GM18870 (cell line): ENCODE measurements around the gene FAM3B.
"Not testable (repeated sequence)": the region's sequence is repeated elsewhere in the genome, so short reads cannot be mapped to it uniquely, and the experiment has no call there.

Experiments used
- ATAC-seq: cut with Tn5 transposase; IDR thresholded peaks from one replicate; pipeline ENCODE4 v1.9.1; 2021; ENCODE audit warnings: moderate library complexity; ENCODE audit not compliant: unreplicated experiment

Gene FAM3B

DNA sequence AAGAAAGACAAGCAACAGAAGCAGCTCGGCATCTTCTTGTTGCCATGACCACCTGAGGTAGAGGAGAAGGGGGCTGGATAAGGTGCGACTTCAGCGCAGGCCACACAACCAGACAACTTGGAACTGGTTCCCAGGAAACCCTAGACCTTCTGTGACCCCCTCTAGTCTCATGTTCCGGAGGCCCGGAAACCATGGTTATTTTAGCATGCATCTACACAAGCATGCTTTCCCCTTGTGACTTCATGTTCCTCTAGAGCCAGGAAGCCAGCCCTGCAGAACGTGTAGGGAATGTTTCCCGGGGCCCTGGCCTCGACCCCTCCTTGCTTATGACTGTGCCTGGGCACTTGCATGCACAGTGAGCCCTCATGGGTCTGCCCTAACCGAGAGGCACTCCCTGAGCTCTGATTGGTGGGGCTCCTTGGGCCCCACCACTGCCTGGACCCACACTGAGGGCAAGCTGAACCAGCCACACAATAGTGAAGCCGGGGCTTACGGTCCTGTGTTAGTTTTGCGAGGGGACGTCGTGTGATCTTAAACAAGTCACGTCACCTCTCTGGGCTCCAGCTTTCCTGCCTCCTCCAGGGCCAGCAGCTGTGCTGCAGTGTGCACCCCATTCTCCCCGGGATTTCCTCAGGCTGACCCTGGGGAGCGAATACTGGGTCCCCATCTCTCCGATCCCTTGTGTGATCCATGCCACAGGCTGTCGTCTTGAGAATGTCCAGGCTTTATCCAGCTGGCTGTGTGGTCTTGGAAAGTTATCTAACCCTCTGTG lies 33.2 kb downstream of the FAM3B start:
- ATAC-seq, result no peak

DNA sequence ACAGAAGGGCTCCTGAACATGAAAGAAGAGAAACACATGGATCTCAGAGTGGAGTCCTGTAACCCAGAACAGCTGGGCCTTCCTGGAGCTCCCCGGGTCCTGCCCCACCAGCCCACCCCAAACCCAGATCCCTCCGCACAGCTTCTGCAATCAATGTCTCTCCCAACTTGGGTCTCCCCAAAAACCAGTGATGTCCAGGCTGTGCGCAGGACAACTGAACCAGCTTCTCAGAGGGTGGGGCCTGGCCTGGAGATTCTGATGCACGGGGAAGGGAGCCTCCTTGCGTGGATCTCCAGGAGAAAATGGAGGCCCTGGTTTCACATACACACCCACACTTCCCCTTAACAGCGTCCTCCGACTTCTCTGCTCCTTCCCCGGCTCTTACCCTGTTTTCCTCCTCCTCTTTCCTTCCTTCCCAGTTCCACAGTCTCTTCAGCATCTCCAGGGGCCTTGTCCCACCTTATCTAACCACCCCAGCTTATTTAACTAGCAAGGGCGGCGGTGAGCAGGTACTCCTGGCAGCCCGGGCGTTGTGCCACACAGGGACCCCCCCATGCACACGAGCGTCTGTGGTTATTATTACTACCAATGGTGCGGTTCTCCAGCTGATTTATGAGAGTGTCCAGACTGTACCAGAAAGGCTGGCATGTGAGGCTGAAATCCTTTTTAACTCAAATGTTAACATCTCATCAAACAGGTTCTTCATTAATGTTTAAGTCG lies 34.0 kb downstream of the FAM3B start:
- ATAC-seq, result no peak

DNA sequence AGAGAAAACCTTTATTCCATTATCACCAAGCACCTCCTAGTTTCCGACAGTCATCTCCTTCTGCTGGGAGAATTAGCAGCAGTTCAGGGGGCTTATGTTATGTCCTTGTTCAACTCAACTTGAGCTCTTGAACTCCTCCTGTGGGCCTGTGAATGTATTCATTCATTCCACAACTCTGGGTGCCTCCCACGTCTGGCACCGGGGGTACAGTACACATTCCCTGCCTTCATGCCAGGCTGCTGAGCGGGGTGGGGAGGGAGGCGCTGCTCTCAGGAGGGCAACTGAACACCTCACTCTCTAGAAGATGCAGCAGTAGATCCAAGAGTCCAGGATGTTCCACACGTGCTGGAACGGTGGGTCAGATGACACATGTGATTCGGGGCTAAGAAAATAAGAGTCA lies 40.9 kb downstream of the FAM3B start:
- no peak for ATAC-seq

DNA sequence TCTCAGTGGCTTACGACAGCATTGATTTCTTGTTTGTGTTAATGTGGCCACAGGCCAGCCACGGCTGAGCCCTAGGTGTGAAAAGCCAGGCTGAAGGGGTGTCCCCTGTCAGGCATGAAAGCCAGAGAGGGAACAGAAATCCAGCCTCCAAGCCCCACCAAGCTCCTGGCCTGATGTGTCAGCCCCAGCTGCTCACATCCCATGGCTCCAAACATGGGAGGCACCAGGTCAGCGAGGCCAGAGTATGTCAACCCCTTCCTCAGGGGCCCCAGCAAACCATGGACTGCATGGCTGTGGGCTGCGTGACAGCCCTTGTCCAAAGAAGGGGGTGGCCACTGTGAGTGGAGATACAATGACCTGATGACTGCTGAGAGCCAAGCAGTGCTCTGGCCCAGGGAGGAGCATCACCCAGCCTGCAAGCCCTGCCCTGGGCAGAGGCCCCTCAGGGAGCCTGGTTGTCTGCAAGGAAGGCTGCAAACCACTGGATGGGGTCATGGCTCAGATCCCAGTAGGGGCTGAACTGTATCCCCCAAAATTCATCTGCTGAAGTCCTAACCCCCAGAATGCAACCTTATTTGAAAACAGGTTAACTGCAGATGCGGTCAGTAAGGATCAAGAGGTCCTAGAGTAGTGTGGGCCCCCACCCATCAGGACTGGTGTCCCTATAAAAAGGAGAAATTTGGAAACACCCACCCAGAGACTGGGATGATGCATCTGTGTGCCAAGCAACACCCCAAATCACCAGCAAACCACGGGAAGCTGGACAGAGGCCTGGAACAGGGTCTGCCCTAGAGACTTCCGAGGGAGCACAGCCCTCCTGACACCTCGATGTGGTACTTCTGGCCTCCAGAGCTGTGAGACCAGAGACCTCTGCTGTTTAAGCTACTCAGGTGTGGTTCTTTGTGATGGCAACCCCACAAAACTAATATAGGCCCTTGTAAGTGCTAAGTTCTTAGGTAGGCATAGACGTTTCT lies 41.9 kb downstream of the FAM3B start:
- no peak for ATAC-seq

DNA sequence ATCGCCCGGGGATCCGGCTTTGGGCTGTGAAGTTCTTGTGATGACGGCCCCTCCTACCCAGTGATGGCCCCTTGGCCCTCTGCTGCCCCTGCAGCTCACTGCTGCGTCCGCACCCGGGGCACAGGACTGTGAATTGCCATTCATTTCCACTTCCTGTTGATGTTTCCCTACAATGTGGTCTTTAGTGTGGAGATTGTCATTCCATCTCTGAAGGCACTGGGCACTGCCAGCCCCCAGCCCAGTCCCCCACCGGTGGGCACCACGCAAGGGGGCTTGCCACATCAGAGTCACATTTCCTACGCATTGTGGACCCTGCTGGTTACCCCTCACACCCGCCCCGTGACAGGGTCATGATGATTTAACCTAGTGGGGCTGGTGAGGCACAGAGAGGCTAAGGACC lies 42.7 kb downstream of the FAM3B start:
- ATAC-seq, result no peak

DNA sequence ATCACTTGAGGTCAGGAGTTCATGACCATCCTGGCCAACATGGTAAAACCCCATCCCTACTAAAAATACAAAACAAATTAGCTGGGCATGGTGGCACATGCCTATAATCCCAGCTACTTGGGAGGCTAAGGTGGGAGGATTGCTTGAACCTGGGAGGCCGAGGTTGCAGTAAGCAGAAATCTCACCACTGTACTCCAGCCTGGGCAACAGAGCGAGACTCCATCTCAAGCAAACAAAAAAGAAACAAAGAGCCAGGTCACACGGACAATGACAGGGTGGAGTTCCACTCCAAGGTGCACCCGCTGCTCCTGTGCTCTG lies 43.1 kb downstream of the FAM3B start:
- not testable (repeated sequence) for ATAC-seq

DNA sequence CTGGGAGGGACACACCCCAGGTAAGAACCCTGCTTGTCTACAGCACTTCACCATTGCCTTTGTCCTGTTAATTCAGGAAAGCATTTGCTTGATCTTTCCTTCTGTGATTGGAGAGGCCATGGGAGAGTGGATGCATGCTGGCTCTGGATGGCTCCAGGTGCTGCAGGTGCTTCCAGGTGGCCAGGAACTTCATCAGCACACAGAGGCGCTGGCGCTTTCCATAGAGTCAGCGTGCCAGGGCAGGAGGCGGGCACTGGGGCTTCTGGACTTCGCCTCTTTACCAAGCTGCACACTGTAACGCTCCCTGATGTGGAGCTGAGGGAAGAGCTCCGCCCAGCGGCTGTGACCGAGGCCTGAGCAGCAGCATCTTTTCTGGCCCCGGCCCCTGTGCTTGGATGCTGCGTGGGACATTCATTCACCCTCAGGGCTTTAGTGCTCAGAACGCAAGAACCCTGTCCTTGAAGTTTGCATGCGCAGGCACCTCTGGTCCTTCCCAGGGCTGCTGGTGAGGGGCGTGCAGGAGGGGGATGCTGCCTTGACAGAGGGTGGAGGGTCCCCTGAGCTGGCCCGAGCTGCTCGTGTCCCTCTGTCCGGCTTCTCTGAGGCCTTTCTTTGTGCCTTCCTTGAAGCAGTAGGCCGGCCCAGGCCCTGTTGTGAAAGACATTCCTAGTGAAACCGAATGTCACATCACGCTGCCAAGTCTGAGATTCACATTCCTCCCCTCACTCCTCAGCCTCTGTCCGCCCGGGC lies 43.6 kb downstream of the FAM3B start:
- no peak for ATAC-seq

DNA sequence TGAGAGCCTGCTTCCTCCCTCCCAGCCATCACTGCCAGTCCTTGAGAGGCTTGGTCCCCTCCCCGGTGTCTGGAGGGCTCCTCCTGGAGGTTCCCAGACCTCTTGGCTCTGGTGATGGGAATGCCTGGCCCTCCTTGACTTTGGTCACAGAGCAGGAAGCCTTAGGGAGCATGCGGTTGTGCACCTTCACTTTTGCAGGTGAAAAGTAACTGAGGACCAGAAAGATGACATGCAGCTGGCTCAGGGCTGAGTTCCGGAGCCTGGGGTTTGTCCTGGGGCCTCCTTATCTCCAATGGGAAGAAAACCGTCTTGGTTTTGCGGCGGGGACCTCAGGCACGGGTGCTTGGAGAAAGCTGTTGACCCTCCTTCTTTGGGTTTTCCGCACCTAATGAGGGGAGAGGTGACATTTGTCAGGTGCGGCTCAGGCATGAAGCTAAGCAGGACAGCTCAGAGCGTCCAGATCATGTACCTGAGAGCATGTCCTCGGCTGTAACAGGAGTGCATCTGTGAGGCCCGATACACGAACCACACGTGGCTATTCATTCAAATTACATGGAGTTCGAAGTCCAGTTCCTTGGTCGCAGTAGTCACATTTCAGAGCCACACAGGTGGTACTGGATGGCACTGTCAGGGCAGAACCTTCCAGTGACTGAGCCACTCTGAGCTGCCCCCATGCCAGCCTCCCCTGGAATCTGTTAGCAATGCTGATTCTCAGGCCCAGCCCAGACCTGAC lies 44.6 kb downstream of the FAM3B start:
- ATAC-seq, result no peak

DNA sequence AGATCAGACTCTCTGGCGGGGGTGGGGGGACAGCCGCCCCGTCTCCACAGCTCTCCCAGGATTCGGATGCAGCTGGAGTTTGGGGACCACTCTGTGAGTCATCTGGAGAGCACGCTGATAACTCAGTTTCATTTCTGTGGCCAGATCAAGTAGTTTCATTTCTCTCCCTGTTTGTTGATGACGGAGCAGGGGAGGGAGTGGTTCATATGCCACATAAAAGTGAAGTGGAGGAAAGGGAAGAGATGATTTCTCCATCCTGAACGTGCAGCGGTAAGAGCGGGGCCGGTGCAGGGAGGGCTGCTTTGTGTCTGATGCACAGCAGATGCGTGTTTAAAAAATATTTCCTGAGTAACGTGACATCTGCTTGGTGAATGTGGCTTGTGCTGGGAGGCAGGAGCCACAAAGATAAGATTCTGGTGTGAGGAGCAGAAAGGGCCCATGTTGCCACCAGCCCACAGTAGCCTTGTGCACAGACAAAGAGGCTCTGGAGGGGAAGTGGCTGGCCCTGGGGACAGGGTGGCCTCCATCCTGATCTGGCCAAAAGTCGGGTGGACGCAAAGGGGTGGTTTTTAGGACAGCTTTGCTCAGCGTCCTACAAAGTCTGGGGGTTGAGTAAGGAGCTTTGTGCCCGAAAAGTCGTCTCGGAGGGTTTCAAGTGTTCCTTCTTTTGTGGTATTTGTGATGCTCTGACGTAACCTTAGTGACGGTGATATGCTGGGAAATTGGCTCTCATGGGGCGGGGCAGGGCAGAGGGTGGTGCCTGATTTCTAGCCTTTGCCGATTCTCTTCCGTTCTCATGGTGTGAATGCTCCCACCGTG lies 45.4 kb downstream of the FAM3B start, which contains the start of gene MX2:
Gene MX2, plus strand, starts transcription at position 242 of the 819 bp plus-strand sequence. CDS start 14,880 bp downstream, outside the sequence.
- ATAC-seq, result peak; percentile 74

DNA sequence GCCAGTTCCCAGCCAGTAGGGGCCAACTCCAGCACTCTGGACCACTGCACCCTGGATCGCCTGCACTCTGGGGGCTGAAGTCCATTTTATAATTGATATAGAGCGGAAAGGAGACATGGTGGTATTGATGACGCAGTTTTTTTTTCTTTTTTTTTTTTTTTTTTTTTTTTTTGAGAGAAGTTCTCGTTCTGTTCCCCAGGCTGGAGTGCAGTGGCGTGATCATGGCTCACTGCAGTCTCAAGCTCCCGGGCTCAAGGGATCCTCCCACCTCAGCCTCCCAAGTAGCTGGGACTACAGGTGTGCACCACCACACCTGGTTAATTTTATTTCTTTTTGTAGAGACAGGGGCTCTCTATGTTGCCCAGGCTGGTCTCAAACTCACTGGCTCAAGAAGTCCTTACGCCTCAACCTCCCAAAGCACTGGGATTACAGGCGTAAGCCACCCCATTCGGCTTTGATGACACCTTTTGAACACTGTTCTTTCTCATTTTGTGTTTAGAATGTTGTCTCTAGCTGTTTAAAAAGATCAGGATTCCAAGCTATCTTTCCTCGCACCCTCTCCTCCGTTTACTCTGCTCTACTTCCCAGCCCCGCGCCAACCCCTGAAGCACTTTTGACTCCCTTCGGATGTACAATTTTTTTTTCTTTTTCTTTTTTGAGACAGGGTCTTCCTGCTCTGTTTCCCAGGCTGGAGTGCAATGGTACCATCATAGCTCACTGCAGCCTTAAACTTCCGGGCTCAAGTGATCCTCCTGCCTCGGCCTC lies 46.2 kb downstream of the FAM3B start:
- ATAC-seq, result no peak

DNA sequence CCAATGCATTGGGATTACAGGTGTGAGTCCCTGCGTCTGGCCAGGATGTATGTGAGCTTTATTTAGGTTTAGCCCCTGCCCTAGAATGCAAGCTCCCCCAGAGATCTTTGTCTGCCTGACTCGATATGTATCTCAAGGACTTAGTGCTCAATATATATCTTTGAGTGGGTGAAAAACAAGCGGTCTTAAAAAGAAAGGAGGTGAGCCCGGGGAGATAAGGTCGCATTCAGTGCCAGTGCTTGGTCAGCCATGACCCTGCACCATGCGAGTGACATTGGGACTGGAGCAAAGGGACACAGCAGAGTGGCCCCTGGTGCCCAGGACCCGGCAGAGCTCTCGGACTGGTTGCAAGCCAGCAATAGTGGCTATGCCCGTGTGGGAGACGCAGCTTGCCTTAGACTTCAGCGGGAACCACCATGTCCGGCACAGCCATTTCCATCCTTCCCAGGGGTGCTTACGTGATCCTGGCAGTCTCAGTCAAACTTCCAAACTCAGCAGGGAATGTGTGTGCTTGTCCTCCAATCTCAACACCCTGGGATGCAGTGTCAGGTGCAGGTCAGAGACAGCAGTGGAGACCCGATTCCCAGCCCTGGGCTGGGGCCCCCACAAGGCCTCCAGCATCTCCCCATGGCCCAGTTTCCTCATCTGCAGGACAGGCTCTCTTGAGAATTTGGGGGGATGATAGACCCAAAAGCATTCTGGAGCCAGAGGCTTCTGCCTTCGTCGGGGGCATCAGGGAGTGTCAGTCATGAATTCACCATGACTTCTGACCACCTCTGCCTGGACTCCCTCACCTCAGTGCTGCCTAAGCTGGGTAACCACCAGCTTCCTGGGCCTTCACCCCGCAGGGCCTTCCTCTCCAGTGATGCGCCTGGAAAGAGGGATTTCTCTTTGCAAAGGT lies 47.0 kb downstream of the FAM3B start:
- no peak for ATAC-seq

DNA sequence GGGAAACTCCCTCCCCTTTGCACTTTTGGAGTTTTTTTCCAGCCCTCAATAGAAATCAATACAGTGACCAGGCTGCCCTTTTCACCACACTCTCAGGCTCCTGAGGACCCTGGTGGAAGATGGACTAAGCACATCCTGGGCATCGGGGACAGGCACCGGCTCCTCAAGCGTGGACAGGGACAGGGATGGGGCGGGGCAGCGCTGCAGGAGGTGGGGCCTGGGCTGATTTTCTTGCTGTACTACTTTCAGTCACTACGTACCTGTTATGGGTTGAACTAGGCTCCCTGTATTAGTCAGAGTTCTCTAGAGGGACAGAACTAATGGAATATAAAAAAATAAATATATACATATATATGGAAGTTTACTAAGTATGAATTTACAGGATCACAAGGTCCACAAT lies 47.7 kb downstream of the FAM3B start:
- ATAC-seq, result no peak

DNA sequence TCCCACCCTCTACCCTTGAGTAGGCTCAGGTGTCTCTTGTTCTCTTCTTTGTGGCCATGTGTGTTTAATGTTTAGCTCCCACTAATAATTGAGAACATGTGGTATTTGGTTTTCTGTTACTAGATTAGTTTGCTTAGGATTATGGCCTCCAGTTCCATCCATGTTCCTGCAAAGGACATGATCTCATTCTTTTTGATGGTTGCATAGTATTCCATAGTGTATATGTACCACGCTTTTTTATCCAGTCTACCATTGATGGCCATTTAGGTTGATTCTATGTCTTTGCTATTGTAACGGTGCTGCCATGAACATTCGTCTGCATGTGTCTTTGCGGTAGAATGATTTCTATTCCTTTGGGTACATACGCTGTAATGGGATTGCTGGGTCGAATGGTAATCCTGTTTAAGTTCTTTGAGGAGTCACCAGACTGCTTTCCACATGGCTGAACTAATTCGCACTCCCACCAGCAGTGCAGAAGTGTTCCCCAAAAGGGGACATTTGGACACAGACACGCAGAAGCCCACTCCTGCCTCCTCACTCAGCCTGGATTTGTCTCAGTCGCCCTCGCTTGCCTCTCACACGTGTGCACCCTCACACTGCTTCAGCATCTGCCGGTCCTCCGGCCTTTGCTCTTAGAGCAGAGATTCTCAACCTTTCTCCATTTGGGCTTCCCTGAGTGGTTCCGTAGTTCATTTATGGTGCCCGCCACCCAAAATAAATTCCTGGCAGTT lies 48.9 kb downstream of the FAM3B start:
- no peak for ATAC-seq

DNA sequence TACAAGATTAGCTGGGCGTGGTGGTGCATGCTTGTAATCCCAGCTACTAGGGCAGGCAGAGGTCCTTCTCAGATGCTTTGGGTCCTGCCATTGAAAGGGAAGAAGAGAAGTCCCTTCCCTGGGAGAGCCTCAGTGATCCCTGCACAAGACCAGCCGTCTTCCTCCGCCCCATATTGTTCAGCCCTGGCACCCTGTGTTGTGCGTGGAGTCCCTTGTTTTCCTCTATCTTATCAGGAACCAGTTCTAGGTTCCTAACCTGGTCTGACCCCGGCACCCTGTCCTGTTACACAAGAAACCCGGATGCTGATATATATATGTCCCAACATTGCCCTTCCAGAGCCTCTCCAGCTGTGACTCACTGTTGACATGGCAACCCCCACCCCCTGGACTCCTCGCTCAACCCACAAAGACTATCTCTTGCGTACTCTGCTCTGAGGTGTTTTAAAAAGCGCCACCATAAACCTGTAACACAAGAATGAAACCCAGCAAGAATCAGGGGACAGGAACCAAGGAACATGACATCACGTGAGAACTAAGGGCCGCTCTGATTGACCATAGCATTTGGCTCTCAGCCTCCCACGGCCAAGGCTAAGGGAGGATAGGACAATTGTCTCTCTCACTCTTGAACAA lies 50.0 kb downstream of the FAM3B start:
- ATAC-seq, result no peak

DNA sequence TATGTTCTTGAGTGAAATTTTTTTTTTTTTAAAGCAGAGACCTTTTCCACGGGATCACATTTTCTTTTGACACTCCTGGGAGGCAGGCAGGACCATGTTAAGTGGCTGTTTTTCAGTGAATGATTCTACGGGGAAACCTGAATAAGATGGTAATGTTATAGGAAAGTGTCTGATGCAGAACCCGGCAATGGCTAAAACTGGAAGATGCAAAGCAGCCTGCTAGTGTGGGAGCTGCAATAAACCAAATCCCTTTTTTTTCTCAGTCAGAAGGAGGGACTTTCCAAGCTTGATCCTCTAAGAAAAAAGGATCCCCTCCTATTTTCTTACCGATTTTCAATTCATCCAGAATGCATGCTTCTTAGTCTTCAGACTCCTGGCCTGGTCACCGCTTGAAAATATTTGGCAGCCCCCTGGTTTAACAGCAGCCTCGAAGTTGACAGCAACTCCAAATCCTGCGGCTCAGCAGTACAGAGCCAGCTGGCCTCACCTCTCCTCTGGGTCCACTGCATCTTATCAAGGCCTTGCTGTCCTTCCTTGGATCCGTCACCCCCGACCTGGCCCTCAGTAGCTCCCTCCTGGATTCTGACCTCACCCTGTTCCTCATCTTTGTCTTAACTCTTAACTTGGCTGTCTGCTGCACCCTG lies 50.8 kb downstream of the FAM3B start:
- ATAC-seq, result no peak
